Measurements from ENCODE around the gene FAM204A.
A peak's percentile ranks its signal among the peaks of the same experiment; 100 is the strongest.

Gene FAM204A

GRCh38 chr10:118276727-118277126 lies 65.4 kb downstream of the FAM204A start:
- DNase-seq = no peak

GRCh38 chr10:118276204-118276603 lies 65.9 kb downstream of the FAM204A start:
- DNase-seq = no peak

GRCh38 chr10:118273662-118274061 lies 68.5 kb downstream of the FAM204A start:
- no peak for DNase-seq

- DNase-seq = no peak
Measured at GRCh38 chr10:118272767-118273166, 69.4 kb downstream of the FAM204A start.

- DNase-seq = no peak
Measured at GRCh38 chr10:118272149-118272721, 69.9 kb downstream of the FAM204A start.

- DNase-seq = no peak
Measured at GRCh38 chr10:118271671-118272070, 70.5 kb downstream of the FAM204A start.

GRCh38 chr10:118266098-118266748 lies 75.9 kb downstream of the FAM204A start:
- DNase-seq = peak; percentile 59

GRCh38 chr10:118264838-118265470 lies 77.2 kb downstream of the FAM204A start:
- no peak for DNase-seq

- no peak for DNase-seq
Measured at GRCh38 chr10:118264252-118264651, 77.9 kb downstream of the FAM204A start.

- no peak for DNase-seq
Measured at GRCh38 chr10:118262538-118262937, 79.6 kb downstream of the FAM204A start.

GRCh38 chr10:118259288-118259906 lies 82.7 kb downstream of the FAM204A start:
- DNase-seq = no peak

- DNase-seq = no peak
Measured at GRCh38 chr10:118258285-118258684, 83.8 kb downstream of the FAM204A start.

GRCh38 chr10:118256825-118257570 lies 85.1 kb downstream of the FAM204A start:
- no peak for DNase-seq

- no peak for DNase-seq
Measured at GRCh38 chr10:118256209-118256608, 85.9 kb downstream of the FAM204A start.

GRCh38 chr10:118255355-118255754 lies 86.8 kb downstream of the FAM204A start:
- no peak for DNase-seq

- DNase-seq = no peak
Measured at GRCh38 chr10:118254654-118255053, 87.5 kb downstream of the FAM204A start.

GRCh38 chr10:118253397-118253796 lies 88.7 kb downstream of the FAM204A start:
- DNase-seq = no peak

- DNase-seq = no peak
Measured at GRCh38 chr10:118251791-118252190, 90.3 kb downstream of the FAM204A start.

GRCh38 chr10:118249714-118250113 lies 92.4 kb downstream of the FAM204A start:
- no peak for DNase-seq

Data from NCI-H774 (cell line).